Panc1 (cell line): ENCODE measurements around the gene IGF2BP1. TPM values are rescaled to one million over a fixed set of nuclear protein-coding genes. Genes with fewer than 3 reads are reported as not detected.
A peak's percentile ranks its signal among the peaks of the same experiment; 100 is the strongest.
"Not testable (repeated sequence)": the region's sequence is repeated elsewhere in the genome, so short reads cannot be mapped to it uniquely, and the experiment has no call there.

Experiments used
- ATAC-seq: fragments of 200-7000 bp; cut with Tn5 transposase; 2 replicates; pipeline ENCODE4 v1.9.1; 2020; ENCODE audit warnings: mild to moderate bottlenecking, moderate library complexity
- BruUV-seq: library from RNA; stranded (reverse); fragments of 400-500 nt; replicated peaks from 2 replicates; lab custom pipeline; 2021; lab: Mats Ljungman, UMichigan
- CTCF ChIA-PET: fragments of 300-600 bp; sonication (Branson Sonifier 250); formaldehyde crosslinking; loops from one replicate; lab custom pipeline; 2022; ENCODE audit warnings: antibody characterized with exemption; lab: Charles Lee
- POLR2A ChIA-PET: fragments of 300-600 bp; sonication (Branson Sonifier 250); formaldehyde crosslinking; loops from one replicate; lab custom pipeline; 2022; ENCODE audit warnings: antibody characterized with exemption; lab: Charles Lee
- DNase-seq: peaks from one replicate; pipeline ENCODE4 v3.0.0-alpha.2; 2010; ENCODE audit warnings: low read depth, low spot score
- H3K27ac ChIP-seq: 2 replicates; pipeline ENCODE4 v1.5.1; 2011; ENCODE audit warnings: mild to moderate bottlenecking, low read length, inconsistent platforms
- H3K27me3 ChIP-seq: fragments of 200-500 bp; sonication (Bioruptor generic); 2 replicates; pipeline ENCODE4 v1.6.0; 2014; ENCODE audit warnings: low read length, inconsistent platforms; ENCODE audit not compliant: control insufficient read depth, insufficient read depth
- H3K36me3 ChIP-seq: fragments of 200-500 bp; sonication (Bioruptor generic); 2 replicates; pipeline ENCODE4 v1.5.1; 2014; ENCODE audit warnings: inconsistent platforms, mild to moderate bottlenecking, low read length, moderate library complexity; ENCODE audit not compliant: control insufficient read depth, insufficient read depth
- H3K4me1 ChIP-seq: 2 replicates; pipeline ENCODE4 v1.5.1; 2011; ENCODE audit warnings: inconsistent platforms, mild to moderate bottlenecking, low read length, moderate library complexity; ENCODE audit not compliant: control insufficient read depth, insufficient read depth
- H3K4me3 ChIP-seq, 2 experiments: 2 replicates each; pipeline ENCODE4 v1.5.1; 2011 to 2012; ENCODE audit warnings: low read depth in 2 of 2, low read length in 2 of 2, mild to moderate bottlenecking in 2 of 2, inconsistent platforms in 1 of 2, moderate library complexity in 1 of 2
- H3K9me3 ChIP-seq: fragments of 200-500 bp; sonication (Bioruptor generic); 2 replicates; pipeline ENCODE4 v1.5.1; 2014; ENCODE audit warnings: low read depth, mild to moderate bottlenecking, inconsistent platforms, low read length, moderate library complexity; ENCODE audit not compliant: control insufficient read depth, insufficient read depth
- POLR2AphosphoS5 ChIP-seq: IDR thresholded peaks from 2 replicates; pipeline ENCODE4 v1.6.1; 2012; ENCODE audit warnings: mild to moderate bottlenecking, low read depth, low read length, moderate library complexity
- SIN3A ChIP-seq: IDR thresholded peaks from 2 replicates; pipeline ENCODE4 v1.6.1; 2012; ENCODE audit warnings: low read depth, mild to moderate bottlenecking, low read length, moderate library complexity, borderline replicate concordance; ENCODE audit not compliant: insufficient read depth
- TCF7L2 ChIP-seq: IDR thresholded peaks from 2 replicates; pipeline ENCODE4 v1.6.1; 2011; ENCODE audit warnings: mild to moderate bottlenecking, low read depth, low read length, inconsistent platforms
- in situ Hi-C: cut with HindIII; loops from 2 replicates; pipeline ENCODE4 v1.10.0; 2016; ENCODE audit warnings: low sequenced_read_pairs, low pct_unique_long_range_greater_than_20kb
- intact Hi-C: fragments of 100-400 bp; cut with micrococcal nuclease; formaldehyde crosslinking; loops from one replicate; pipeline ENCODE4 v1.10.0; 2022; ENCODE audit not compliant: unreplicated experiment
- total RNA-seq: library from RNA; stranded (reverse); gene quantifications from one replicate; pipeline ENCODE4 v1.2.1, GENCODE V29; 2021; ENCODE audit not compliant: unreplicated experiment
- TF ChIP-seq, protein P1 (sequence below): fragments of 450-650 bp; IDR thresholded peaks from 2 replicates; pipeline ENCODE4 v1.5.1; 2017; ENCODE audit warnings: mild to moderate bottlenecking
- TF ChIP-seq, protein P2 (sequence below), 2 experiments: IDR thresholded peaks; 2 replicates each; pipeline ENCODE4 v1.6.1; 2011 to 2012; ENCODE audit warnings: low read depth in 2 of 2, control low read depth in 1 of 2, low read length in 1 of 2, mild to moderate bottlenecking in 1 of 2, moderate library complexity in 1 of 2; ENCODE audit not compliant: insufficient read depth in 1 of 2

The IGF2BP1 gene
- total RNA-seq, 1 experiment from 2014 or later, result 109 TPM

DNA sequence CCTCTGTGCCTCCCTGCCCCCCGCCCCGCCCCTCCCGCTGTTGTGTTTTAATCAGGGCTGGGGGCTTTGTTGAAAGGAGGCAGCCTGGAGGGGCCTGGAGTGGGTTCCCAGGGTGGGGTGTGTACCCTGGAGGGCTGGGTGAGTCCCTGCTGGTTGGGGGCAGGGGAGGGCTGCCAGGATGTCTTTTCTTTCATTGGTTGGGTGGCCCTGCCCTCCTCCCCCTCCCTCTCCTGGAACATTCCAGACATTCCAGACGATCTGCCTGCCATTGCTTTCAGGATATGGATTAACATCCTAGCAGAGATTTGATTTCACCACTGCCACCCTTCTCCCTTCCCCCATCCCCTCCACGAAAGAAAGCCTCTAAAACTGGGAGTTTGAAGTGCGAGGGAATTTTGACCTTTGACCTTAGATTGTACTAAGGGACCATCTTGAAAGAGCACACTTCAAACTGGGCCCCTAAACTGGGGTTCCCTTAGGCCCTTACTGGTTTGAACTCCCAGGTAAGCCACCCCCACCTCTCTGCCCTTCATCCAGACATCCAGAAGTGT lies 25.3 kb downstream of the IGF2BP1 start:
- Histone ChIP-seq H3K27ac (peak overlapping the region; percentile 37), H3K9me3 (no peaks in the 10 kb centered on the region), H3K27me3 (no peaks in the 10 kb centered on the region), H3K4me3 (no peak overlapping the region), H3K4me1 (peaks cover 18% of the 10 kb centered on the region), H3K36me3 (no peaks in the 10 kb centered on the region)
- CTCF ChIA-PET, result interaction anchor here (0.9 kb wide), 1 partner anchor 10 kb away, joined by 3 read pairs; no protein-coding TSS in a partner anchor
- intact Hi-C loops (no loop called here), in situ Hi-C loops (no loop called here)
- POLR2A ChIA-PET, result no interaction called here
- no TSS peak for BruUV-seq
- no peak for TF ChIP-seq SIN3A
- TF ChIP-seq, protein P1, sequence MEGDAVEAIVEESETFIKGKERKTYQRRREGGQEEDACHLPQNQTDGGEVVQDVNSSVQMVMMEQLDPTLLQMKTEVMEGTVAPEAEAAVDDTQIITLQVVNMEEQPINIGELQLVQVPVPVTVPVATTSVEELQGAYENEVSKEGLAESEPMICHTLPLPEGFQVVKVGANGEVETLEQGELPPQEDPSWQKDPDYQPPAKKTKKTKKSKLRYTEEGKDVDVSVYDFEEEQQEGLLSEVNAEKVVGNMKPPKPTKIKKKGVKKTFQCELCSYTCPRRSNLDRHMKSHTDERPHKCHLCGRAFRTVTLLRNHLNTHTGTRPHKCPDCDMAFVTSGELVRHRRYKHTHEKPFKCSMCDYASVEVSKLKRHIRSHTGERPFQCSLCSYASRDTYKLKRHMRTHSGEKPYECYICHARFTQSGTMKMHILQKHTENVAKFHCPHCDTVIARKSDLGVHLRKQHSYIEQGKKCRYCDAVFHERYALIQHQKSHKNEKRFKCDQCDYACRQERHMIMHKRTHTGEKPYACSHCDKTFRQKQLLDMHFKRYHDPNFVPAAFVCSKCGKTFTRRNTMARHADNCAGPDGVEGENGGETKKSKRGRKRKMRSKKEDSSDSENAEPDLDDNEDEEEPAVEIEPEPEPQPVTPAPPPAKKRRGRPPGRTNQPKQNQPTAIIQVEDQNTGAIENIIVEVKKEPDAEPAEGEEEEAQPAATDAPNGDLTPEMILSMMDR, result no peak
- ATAC-seq (peak; percentile 42), DNase-seq (no peak)

DNA sequence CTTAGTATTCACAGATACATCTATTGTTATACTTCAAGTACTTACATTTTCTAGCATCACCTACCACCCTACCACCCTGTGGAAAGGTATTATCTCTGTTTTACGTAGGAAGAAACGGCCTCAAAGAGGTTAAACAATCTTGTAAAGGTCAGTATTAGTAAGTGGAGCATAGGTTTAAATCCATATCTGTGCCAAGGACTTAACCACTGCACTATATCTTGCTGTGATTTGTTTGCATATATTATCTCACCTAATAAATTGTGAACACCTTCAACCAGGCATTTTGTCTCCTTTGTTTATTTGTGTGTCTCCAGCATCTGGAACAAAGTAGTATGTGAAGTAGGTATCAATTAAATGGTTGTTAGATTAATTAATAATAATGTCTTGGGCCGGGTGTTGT lies 27.3 kb downstream of the IGF2BP1 start:
- TF ChIP-seq SIN3A (no peak), TCF7L2 (no peak), POLR2AphosphoS5 (no peak)
- TF ChIP-seq, protein P2, sequence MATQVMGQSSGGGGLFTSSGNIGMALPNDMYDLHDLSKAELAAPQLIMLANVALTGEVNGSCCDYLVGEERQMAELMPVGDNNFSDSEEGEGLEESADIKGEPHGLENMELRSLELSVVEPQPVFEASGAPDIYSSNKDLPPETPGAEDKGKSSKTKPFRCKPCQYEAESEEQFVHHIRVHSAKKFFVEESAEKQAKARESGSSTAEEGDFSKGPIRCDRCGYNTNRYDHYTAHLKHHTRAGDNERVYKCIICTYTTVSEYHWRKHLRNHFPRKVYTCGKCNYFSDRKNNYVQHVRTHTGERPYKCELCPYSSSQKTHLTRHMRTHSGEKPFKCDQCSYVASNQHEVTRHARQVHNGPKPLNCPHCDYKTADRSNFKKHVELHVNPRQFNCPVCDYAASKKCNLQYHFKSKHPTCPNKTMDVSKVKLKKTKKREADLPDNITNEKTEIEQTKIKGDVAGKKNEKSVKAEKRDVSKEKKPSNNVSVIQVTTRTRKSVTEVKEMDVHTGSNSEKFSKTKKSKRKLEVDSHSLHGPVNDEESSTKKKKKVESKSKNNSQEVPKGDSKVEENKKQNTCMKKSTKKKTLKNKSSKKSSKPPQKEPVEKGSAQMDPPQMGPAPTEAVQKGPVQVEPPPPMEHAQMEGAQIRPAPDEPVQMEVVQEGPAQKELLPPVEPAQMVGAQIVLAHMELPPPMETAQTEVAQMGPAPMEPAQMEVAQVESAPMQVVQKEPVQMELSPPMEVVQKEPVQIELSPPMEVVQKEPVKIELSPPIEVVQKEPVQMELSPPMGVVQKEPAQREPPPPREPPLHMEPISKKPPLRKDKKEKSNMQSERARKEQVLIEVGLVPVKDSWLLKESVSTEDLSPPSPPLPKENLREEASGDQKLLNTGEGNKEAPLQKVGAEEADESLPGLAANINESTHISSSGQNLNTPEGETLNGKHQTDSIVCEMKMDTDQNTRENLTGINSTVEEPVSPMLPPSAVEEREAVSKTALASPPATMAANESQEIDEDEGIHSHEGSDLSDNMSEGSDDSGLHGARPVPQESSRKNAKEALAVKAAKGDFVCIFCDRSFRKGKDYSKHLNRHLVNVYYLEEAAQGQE (IDR thresholded peaks at IDR 0.05; ENCODE audit: insufficient read depth in 1 of 2, low read depth in 2 of 2, low read length in 1 of 2), result no peak
- TF ChIP-seq, protein P1, result no peak

DNA sequence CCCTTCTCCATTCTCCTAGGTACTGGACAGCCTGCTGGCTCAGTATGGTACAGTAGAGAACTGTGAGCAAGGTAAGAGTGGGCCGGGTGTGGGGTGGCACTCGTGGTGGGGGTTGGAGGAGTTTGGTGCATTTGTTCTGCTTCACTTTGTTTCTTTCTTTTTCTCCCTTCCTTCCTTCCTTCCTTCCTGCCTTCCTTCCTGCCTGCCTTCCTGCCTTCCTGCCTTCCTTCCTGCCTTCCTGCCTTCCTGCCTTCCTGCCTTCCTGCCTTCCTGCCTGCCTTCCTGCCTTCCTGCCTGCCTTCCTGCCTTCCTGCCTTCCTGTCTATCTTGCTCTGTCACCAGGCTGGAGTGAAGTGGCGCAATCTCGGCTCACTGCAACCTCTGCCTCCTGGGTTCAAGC lies 29.3 kb downstream of the IGF2BP1 start:
- H3K9me3 ChIP-seq, in situ Hi-C loops, ATAC-seq, H3K4me3 ChIP-seq, H3K27ac ChIP-seq, POLR2A ChIA-PET, H3K36me3 ChIP-seq, BruUV-seq, H3K27me3 ChIP-seq, DNase-seq, intact Hi-C loops: not testable (repeated sequence)
- H3K4me1 ChIP-seq, result peaks cover 15% of the 10 kb centered on the region
- CTCF ChIA-PET, result interaction anchor here (0.6 kb wide), 1 partner anchor 9 kb away, joined by 5 read pairs; no protein-coding TSS in a partner anchor

More for the DNA sequence above, 27.3 kb downstream of the IGF2BP1 start:
- no TSS peak for BruUV-seq
- ChIA-PET CTCF (no interaction called here), POLR2A (no interaction called here)
- Histone ChIP-seq H3K27me3 (no peaks in the 10 kb centered on the region), H3K4me1 (peaks cover 18% of the 10 kb centered on the region), H3K27ac (no peak overlapping the region), H3K36me3 (no peaks in the 10 kb centered on the region), H3K4me3 (no peak overlapping the region), H3K9me3 (no peaks in the 10 kb centered on the region)
- intact Hi-C loops, result no loop called here
- in situ Hi-C loops, result no loop called here
- no peak for ATAC-seq
- DNase-seq, result no peak
